Hepatocyte (in vitro differentiated cells): ENCODE results near the gene JOSD2. TPM values are rescaled to one million over a fixed set of nuclear protein-coding genes. Genes with fewer than 3 reads are reported as not detected.

Experiments used
- DNase-seq: peaks from one replicate; pipeline ENCODE4 v3.0.0-alpha.2; 2016; ENCODE audit warnings: low spot score
- H2AFZ ChIP-seq: fragments of 200-600 bp; sonication (generic); 2 replicates; pipeline ENCODE4 v1.6.0; 2016; ENCODE audit warnings: antibody characterized with exemption, mild to moderate bottlenecking
- H3K27ac ChIP-seq: fragments of 200-600 bp; sonication (generic); 2 replicates; pipeline ENCODE4 v1.5.1; 2016; ENCODE audit warnings: mild to moderate bottlenecking
- H3K27me3 ChIP-seq: fragments of 200-600 bp; sonication (generic); 2 replicates; pipeline ENCODE4 v1.6.1; 2016
- H3K36me3 ChIP-seq: fragments of 200-600 bp; sonication (generic); replicated peaks from 2 replicates; pipeline ENCODE4 v1.5.1; 2016; ENCODE audit warnings: low read depth; ENCODE audit not compliant: insufficient read depth
- H3K4me1 ChIP-seq: fragments of 200-600 bp; sonication (generic); 2 replicates; pipeline ENCODE4 v1.5.1; 2016; ENCODE audit warnings: mild to moderate bottlenecking, moderate library complexity; ENCODE audit not compliant: insufficient read depth
- H3K4me2 ChIP-seq: fragments of 200-600 bp; sonication (generic); 2 replicates; pipeline ENCODE4 v1.6.0; 2016
- H3K4me3 ChIP-seq: fragments of 200-600 bp; sonication (generic); 2 replicates; pipeline ENCODE4 v1.5.1; 2016; ENCODE audit warnings: mild to moderate bottlenecking
- H3K79me2 ChIP-seq: fragments of 200-600 bp; sonication (generic); 2 replicates; pipeline ENCODE4 v1.6.0; 2017; ENCODE audit warnings: mild to moderate bottlenecking
- H3K9me2 ChIP-seq: fragments of 200-600 bp; sonication (generic); replicated peaks from 2 replicates; pipeline ENCODE4 v1.6.0; 2017; ENCODE audit warnings: mild to moderate bottlenecking; ENCODE audit not compliant: insufficient read depth
- H3K9me3 ChIP-seq: fragments of 200-600 bp; sonication (generic); 2 replicates; pipeline ENCODE4 v1.5.1; 2016; ENCODE audit warnings: low read depth, mild to moderate bottlenecking
- H4K20me1 ChIP-seq: fragments of 200-600 bp; sonication (generic); 2 replicates; pipeline ENCODE4 v1.6.0; 2016; ENCODE audit warnings: mild to moderate bottlenecking; ENCODE audit not compliant: insufficient read depth, poor library complexity, severe bottlenecking
- CTCF ChIP-seq: fragments of 200-600 bp; sonication (generic); IDR thresholded peaks from 2 replicates; pipeline ENCODE4 v1.5.1; 2016; ENCODE audit warnings: antibody characterized with exemption, mild to moderate bottlenecking; ENCODE audit not compliant: poor library complexity
- EZH2 ChIP-seq: fragments of 200-600 bp; sonication (generic); IDR thresholded peaks from 2 replicates; pipeline ENCODE4 v1.6.1; 2016; ENCODE audit warnings: antibody characterized with exemption, mild to moderate bottlenecking, borderline replicate concordance
- EZH2phosphoT487 ChIP-seq: fragments of 200-600 bp; sonication (generic); IDR thresholded peaks from one replicate; pipeline ENCODE4 v1.6.1; 2018; ENCODE audit warnings: antibody characterized with exemption, mild to moderate bottlenecking, low read depth, moderate library complexity; ENCODE audit not compliant: unreplicated experiment, severe bottlenecking
- WGBS: methylation state at CpG from one replicate; pipeline ENCODE4 v1.1.6; 2016; ENCODE audit warnings: low lambda C conversion rate; ENCODE audit errors: missing lambda C conversion rate; 5-methylcytosine and 5-hydroxymethylcytosine counted together
- polyA plus RNA-seq: library from polyadenylated mRNA; unstranded; fragments of >200 nt; fragmentation: Nextera tagmentation; extraction: Ambion mirVana; gene quantifications from 2 replicates; pipeline ENCODE4 v1.2.1, GENCODE V29; 2016
- total RNA-seq: library from RNA; depleted of rRNA; stranded (reverse); fragments of >200 nt; gene quantifications from 2 replicates; pipeline ENCODE4 v1.2.3, GENCODE V29; 2014

JOSD2 gene
- total and polyA plus RNA-seq, 2 experiments from 2014 or later: 19.0 to 82.9 TPM

DNA sequence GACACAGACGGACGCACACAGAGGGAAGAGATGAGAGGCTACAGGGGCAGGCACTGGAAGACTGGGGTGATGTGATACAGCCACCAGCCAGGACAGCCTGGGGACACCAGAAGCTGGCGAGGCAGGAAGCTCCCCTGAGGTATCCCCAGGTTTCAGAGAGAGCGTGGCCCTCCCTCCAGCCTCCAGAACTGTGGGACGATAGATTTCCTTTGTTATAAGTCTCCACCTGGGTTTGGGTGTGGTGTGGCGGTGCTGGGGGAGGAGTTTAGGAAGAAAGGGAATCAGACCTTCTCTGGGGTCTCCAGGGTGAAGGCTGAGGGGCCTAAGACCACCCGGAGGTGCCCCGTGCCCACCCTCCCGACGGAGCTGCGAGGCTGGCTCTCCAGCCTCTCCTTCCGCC is 5.5 kb upstream of the JOSD2 start:
- Histone ChIP-seq H3K79me2 (no peaks in the 10 kb centered on the region), H3K9me3 (no peaks in the 10 kb centered on the region), H2AFZ (no peak overlapping the region), H3K4me3 (no peak overlapping the region), H3K27ac (no peak overlapping the region), H3K9me2 (no peaks in the 10 kb centered on the region), H3K4me1 (no peaks in the 10 kb centered on the region), H3K27me3 (no peaks in the 10 kb centered on the region), H3K36me3 (no peaks in the 10 kb centered on the region), H3K4me2 (no peak overlapping the region), H4K20me1 (no peaks in the 10 kb centered on the region)
- no peak for DNase-seq
- 72% methylated on average over 12 of the region's 12 CpGs for WGBS
- no peak for TF ChIP-seq EZH2phosphoT487
- TF ChIP-seq EZH2: no peak
- TF ChIP-seq CTCF: no peak

GRCh38 chr19:50515168-50515561 is 4.2 kb upstream of the JOSD2 start:
- H3K4me2 ChIP-seq: no peak overlapping the region

DNA sequence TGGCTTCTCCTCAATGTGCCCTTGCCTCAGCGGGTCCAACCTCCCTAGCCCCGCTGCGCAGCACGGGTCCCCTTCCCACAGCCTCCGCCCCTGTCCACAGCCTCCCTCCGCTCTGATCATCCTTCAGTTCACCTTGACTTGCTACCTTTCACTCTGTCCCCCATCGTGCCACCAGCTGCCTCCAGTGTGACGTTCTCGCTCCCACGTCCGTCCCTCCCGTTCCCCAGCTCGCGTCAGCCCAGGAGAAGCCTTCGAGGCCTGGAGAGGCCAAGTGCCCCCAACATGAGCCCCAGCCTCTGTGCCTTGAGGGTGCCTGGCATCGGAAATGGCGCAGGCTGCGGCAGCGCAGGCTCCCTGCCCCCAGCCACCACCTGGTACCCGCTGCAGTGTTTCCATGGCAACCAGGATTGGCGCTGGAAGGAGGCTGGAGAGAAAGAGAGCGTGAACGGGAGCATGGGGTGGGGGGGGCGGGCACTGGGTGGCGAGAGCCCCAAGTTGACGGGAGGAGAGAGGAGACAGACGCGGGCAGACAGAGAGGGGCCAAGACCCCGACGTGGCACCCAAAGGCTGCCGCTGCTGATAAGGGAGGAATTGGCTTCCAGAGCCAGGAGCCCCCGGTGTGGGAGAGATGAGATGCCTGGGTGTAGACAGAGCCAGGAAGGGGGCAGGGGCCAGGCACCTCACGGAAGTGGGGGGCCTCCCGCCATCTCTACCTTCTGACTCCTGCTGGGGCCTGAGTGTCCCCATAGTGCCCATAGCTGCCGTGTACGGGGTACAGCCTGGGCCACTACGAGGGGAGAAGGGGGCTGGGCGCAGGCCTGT is 3.6 kb upstream of the JOSD2 start:
- no peaks in the 10 kb centered on the region for H3K36me3 ChIP-seq
- DNase-seq: no peak
- H4K20me1 ChIP-seq: no peaks in the 10 kb centered on the region
- H3K4me1 ChIP-seq: peaks cover 5% of the 10 kb centered on the region
- H3K4me2 ChIP-seq: no peak overlapping the region
- TF ChIP-seq EZH2phosphoT487 (no peak), EZH2 (no peak), CTCF (no peak)
- 78% methylated on average over 31 of the region's 38 CpGs for WGBS
- H2AFZ ChIP-seq: no peak overlapping the region
- no peaks in the 10 kb centered on the region for H3K9me2 ChIP-seq
- no peaks in the 10 kb centered on the region for H3K79me2 ChIP-seq
- H3K27ac ChIP-seq: no peak overlapping the region
- no peaks in the 10 kb centered on the region for H3K9me3 ChIP-seq
- no peak overlapping the region for H3K4me3 ChIP-seq
- H3K27me3 ChIP-seq: no peaks in the 10 kb centered on the region

More at GRCh38 chr19:50515168-50515561, 4.2 kb upstream of the JOSD2 start:
- H3K27ac ChIP-seq: no peak overlapping the region
- no peak overlapping the region for H2AFZ ChIP-seq
- WGBS: 56% methylated on average over 2 of the region's 11 CpGs
- H3K79me2 ChIP-seq: no peaks in the 10 kb centered on the region
- no peak for TF ChIP-seq EZH2
- TF ChIP-seq CTCF: no peak
- no peak for TF ChIP-seq EZH2phosphoT487
- no peak overlapping the region for H3K4me3 ChIP-seq
- no peaks in the 10 kb centered on the region for H3K27me3 ChIP-seq
- no peaks in the 10 kb centered on the region for H3K36me3 ChIP-seq
- no peaks in the 10 kb centered on the region for H4K20me1 ChIP-seq
- H3K9me2 ChIP-seq: no peaks in the 10 kb centered on the region
- DNase-seq: no peak
- no peaks in the 10 kb centered on the region for H3K9me3 ChIP-seq
- peaks cover 3% of the 10 kb centered on the region for H3K4me1 ChIP-seq
